HG02610 (cell line): ENCODE results near the gene ADD3.
"Not testable (repeated sequence)": the region's sequence is repeated elsewhere in the genome, so short reads cannot be mapped to it uniquely, and the experiment has no call there.

Experiments
- ATAC-seq: cut with Tn5 transposase; IDR thresholded peaks from one replicate; pipeline ENCODE4 v1.9.1; 2021; ENCODE audit warnings: mild to moderate bottlenecking, moderate library complexity; ENCODE audit not compliant: unreplicated experiment

Gene ADD3

GRCh38 chr10:110094786-110095185 is 87.0 kb downstream of the ADD3 start:
- no peak for ATAC-seq

DNA sequence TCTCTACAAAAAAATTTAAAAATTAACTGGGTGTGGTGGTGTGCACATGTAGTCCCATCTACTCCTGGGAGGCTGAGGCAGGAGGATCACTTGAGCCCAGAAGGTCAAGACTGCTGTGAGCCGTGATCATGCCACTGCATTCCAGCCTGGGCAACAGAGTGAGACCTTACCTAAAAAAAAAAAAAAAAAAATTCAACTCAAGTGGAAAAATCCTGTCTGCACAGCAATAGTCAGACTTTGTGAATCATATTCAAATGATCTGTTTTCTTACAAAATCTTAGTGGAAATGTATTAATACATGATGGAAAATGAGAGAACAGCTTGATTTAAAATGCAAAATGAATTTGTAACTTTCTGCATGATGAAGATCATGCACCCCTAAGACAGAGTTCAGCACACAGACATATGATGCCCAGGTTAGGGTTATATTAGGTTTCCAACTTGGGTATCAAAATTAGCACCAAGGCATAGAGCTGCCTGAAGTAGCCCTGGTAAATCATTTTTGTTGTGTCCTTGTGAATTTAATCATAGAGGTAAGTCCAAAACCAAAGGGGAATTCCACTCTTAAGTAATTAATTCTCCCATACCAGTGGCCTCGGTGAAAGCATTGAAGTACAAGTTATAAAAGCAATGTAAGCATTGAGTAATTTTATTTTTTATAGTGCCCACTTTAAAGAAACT is 93.8 kb downstream of the ADD3 start:
- ATAC-seq: peak; percentile 49

DNA sequence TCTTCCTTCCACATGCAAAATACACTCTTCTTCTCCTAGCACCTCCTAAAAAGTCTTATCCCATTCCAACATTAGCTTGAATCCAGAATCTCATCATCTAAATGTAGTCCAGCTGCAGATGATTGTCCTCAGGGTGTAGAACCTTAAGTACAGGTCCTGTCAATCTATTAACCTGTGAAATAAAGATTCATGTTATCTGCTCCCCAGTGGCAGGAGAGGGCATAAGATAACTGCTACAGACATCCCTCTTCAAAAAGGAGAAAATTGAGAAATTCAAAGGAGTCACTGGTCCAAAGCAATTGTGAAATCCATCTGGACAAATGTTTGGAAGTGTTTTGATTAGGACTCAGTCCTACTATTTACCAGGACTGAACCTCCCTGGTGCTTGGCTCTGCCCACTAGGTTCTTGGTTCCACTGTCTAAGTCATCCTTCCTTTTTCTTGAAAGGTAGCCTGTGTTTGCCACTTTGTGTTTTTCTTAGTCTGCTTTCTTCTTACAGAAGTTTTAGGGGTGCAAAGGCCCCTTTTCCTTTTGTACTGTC is 96.2 kb downstream of the ADD3 start:
- ATAC-seq: no peak

DNA sequence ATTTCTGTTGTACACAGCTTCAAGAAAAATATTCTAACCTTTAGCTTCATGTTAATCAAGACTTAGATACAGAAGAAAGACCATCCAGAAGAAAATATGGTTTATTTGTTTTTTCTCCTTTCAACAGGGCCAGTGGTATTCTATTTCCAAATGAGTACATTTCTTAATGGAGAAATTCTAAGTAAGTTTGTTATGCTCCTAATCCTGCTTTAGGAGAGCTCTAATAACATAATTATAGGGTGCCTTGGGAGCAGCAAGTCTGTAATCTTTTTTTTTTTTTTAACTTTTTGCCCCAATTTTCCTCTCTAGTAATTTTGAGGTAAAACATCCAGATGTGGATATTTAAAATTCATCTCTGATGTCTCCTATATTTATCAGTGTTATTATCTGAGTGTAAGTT is 98.1 kb downstream of the ADD3 start:
- ATAC-seq: no peak

DNA sequence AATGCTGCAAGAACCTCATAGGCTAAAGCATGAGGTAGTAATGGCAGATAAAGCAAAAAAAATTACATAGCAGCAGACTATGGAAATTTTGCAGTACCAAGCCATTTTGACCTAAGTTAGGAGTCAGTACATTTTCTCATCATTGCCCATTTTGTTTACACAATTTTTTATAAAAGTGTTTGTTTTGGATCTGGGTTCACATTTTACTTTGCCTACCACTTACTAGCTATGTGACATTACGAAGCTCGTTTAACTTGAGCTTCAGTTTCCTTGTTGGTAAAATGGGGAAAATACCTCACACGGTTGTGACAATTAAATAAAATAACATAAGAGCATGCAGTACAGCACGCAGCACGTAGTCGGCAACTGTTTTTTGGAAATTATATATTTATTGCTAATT is 99.6 kb downstream of the ADD3 start:
- ATAC-seq: no peak

DNA sequence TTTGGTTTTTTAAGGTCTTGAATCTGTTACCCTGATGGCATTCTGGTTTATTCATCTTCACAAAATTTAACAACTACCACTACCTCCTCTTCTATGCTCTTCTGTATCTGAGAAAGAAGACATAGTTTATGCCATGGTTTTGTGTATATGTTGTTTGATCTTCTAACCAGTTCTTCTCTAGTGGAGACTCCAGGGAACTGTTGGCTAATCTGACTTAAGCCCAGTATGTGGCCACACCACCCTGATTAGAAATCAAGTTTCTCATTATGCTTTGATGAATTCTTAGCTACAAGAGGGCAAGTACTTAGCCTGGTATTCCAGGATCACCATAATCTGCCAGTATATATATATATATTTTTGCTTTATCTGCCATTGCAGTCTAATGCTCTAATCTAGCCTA is 100.1 kb downstream of the ADD3 start:
- ATAC-seq: no peak

DNA sequence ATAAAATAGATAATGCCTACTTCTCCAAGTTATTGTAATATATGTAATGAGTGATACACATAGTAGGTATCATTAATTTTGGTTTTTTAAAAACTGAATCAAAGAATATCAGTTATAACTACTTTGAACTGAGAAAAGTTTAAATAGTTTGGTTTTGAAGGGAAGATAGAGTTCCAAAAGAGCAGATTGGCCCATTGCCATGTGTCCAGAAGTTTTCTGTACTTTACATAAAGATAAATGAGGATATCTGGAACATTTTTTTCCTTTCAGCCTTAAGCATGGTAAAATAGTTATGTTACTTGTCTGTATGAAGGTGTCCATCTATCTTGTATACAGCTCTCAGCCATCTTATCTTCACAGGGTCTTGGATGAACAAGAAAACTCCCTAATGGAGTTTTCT is 101.7 kb downstream of the ADD3 start:
- ATAC-seq: no peak

- peak; percentile 94 for ATAC-seq
Observed at GRCh38 chr10:110110338-110110737, 102.6 kb downstream of the ADD3 start.

DNA sequence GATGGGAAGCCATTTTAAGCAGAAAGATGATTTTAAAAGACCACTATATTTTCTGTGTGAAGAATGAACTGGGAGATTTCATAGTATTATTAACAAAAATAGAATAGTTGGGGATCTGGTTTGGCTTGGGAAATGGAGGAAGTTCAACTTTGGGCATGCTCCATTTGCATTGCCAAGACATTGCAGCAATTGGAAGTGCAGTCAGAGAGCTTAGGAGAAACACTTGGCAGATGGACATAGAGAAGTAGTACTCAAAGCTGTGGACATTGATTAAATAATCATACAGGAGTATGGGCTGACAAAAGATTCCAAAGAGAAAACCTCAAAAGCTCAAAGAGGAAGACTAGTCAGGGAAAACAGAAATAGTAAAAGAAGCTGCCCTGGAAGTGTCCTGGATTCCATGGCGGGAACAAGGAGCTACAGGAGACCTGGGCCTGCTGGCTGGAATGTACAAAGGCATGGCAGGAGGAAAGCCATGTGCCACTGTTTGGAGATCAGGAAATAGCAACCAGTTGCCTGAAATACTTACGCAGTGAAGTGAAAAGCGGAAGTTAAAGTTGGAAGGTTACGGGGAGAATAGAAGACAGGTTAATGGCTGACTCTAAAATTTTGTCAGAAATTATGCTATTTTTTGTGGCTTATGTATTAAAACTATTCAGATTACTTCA is 106.0 kb downstream of the ADD3 start:
- ATAC-seq: no peak

GRCh38 chr10:110114668-110115067 is 106.9 kb downstream of the ADD3 start:
- not testable (repeated sequence) for ATAC-seq

DNA sequence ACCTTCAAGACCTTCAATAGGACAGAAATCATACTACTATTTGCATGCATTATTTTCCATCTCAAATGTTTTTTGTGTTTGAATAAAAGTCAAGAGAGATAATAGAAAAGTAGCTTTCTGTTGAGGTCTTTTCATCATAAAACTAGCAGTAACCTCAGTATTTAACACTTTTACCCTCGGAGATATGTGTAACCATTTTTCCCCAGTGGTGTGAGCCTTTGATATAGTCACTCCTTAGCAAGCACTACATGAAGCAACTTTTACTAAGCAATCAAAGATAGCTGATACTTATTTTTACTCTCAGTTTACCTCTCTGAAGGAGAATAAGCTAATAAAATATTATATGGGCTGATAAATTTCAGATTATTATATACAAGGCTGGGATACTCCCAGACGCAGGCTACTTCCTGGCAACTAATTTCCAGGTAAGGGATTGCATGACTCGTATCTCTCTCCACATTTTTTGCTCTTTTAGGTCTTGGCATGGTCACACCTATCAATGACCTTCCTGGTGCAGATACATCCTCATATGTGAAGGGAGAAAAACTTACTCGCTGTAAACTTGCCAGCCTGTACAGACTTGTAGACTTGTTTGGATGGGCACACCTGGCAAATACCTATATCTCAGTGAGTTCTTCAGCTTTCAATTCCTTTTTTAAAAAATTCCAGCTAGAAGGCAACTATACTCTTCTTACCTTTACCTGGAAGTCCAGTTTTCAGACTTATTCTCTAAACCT is 108.2 kb downstream of the ADD3 start:
- ATAC-seq: no peak

DNA sequence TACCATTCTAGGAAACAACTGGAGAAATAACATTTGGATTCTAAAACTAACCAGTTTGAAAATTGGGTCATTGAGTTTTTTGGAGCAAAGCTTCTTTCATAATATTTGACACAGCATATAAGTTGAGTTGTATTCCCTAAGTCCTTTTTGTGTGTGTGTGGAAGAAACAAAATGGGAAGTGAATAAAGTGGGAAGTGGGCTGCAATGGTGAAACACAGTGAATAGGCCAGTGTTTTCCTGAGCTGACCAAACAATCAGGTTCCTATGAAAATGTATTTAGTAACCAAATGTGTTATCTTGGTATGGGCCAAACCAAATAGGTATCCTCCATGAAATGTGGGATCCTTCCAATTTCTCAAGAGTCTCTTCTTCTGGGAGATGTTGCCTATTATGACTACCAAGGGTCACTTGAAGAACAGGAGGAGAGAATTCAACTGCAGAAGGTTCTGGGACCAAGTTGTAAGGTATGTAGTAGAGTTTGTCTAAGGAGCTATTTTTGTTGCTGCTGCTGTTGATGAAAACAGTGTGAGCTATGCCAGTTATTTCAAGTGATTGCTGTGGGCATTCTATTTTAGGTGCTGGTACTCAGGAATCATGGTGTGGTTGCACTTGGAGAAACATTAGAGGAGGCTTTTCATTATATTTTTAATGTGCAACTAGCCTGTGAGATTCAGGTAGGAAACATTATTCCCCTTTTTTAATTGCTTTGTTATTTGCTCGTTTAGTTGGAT is 111.3 kb downstream of the ADD3 start:
- ATAC-seq: no peak

DNA sequence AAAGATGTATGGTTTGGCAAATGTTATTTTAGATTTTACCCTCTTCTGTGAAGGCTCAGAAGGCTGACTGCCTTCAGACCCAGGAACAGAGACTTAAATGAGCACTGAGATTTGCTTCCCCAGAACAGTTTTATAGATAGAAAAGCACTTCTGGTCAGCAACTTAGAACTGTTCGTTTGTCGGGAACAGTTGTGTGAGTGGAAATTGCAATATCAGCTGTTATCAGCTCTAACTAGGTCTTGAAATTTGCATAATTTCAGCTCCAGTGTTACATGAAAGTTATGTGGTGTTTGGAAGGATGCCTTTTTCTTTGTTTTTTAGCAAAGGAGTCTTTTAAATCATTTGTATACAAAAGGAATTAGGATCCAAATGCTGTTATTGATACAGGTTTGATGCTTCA is 115.8 kb downstream of the ADD3 start:
- no peak for ATAC-seq

DNA sequence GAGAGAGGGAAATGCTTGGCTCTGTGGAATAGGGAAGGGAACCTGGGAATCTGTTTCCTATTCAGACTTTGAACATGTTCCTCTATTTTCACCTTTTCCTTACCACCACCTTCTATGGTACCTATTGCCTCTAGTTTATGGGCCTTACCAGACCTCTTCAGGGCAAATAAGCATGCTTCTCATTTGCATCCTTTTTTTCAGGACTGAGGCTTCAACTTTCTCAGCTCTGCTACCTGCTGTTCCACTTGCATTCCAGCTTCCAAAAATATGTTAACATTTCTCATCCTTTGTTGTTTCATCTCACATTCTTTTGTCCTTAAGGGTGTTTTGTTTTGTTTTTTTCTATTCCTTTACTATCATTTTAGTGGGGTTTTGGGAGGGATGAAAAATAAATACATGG is 121.7 kb downstream of the ADD3 start:
- no peak for ATAC-seq

DNA sequence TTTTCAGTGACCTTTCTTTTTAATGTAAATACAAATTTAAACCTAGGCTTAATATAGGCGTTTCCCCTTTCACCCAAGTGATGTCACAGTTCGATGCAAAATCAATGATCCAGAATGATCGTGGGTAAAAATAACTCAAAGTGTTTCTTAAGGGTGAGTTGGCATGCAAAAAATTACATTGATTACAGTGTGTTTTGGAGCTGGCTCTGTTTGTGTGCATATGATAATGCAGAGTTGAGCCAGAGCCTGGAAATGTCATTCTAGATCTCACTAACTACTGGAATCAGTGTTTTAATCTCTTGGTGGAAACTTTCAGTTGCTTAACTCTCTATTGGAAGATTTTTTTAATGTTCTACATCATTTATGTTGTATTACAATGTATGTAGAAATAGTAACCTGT is 127.1 kb downstream of the ADD3 start:
- no peak for ATAC-seq

- not testable (repeated sequence) for ATAC-seq
Observed at GRCh38 chr10:110135836-110136235, 128.1 kb downstream of the ADD3 start.

GRCh38 chr10:110137142-110137545 is 129.4 kb downstream of the ADD3 start:
- ATAC-seq: peak; percentile 42

DNA sequence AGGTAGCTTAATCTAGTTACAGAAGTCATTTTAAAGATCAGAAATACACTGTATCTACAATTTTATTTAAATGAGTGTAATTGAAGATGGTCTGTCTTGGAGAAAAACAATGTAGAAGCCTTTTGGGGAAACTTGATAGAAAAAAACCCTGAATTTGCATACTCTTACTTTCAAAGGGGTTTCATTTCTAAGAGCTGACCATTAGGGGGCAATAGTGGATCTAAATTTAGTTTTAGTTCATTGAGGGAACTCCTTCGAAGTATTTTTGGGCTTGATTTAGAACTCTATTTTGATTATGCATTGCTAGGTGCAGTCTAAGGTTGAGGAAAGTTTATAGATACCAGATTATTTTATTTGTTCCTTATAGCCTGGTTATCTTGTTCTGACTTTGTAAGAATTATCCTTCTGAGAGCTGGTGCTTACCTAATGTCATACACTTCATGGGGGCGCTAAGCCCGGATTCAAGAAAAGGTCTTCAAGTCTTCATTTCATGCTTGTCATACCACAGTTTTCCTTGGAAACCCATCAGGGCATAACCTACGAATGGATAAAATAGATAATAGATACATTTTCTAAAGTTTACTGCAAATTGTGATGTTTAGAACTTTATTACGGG is 130.5 kb downstream of the ADD3 start:
- ATAC-seq: peak; percentile 48

- ATAC-seq: no peak
Observed at GRCh38 chr10:110141185-110141584, 133.4 kb downstream of the ADD3 start.

DNA sequence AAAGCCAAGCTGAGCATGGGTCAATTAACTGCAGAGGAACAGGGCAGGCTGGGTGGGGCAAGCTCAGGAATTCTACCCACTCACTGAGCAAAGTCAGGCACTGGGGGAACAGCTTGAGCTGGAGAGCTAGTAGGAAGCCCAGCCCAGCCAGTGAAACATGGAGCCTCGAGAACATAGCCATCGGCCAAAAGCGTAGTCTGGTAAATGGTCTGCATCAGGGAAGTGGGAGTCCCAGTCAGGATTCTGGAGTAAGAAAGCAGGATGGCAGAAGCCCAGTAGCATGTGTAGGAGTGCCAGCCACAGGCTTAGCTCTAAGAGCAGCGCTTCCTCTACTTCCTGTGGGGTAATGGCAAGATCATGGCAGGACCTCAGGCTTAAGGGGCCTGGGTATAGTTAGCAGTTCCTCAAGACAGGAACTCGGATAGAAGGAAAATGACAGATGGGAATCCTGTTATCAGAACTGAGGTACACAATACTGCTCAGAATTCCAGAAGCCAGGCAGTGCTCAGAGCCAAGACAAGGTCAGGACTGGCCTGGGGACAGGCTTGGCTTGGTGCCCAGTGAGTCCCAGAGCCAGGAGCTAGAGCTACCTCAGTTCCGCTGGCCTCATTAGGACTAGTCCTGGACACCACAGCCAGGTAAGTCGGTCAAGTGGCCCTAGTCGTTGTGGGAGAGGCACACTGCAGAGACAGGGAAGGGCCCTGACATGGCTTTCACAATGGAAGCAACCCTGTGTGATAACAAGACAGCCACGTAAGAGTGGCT is 134.3 kb downstream of the ADD3 start:
- ATAC-seq: no peak
